ENCODE measurements around the gene ZFP64.

DNA sequence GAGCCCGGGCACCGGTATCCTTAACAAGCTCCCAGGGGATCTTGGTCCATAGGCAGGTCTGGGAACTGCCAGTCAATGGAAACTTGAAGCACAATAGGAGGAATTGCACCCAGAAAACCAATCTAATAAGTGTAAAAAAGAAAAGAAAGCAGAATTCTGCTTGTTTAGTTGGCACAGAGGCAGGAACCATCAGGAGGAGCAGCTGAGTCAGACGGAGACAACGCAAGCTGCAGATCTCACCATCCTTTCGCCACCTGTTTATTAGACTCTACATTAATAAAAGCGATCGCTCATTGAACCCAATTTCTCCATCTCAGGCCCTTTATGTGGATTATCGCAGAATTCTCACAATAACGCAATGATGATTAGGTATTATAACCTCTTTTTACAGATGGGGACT, 9.8 kb downstream of the ZFP64 start:
- TF ChIP-seq NFIC (IDR thresholded peaks at IDR 0.05) (no peak), USF1 (IDR thresholded peaks at IDR 0.05) (no peak), TCF12 (IDR thresholded peaks at IDR 0.05; ENCODE audit: low read depth) (no peak), RAD21 (IDR thresholded peaks at IDR 0.05; ENCODE audit: low read depth) (no peak), CEBPB (IDR thresholded peaks at IDR 0.05) (no peak), YY1 (IDR thresholded peaks at IDR 0.05; ENCODE audit: low read depth) (no peak), ZBTB7A (IDR thresholded peaks at IDR 0.05; ENCODE audit: low read depth) (no peak), EGR1 (IDR thresholded peaks at IDR 0.05) (no peak)
- TF ChIP-seq, protein P1, sequence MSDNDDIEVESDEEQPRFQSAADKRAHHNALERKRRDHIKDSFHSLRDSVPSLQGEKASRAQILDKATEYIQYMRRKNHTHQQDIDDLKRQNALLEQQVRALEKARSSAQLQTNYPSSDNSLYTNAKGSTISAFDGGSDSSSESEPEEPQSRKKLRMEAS (IDR thresholded peaks at IDR 0.05): no peak

Data from Ishikawa (cell line).